ENCODE data around the gene FCAMR.

DNA sequence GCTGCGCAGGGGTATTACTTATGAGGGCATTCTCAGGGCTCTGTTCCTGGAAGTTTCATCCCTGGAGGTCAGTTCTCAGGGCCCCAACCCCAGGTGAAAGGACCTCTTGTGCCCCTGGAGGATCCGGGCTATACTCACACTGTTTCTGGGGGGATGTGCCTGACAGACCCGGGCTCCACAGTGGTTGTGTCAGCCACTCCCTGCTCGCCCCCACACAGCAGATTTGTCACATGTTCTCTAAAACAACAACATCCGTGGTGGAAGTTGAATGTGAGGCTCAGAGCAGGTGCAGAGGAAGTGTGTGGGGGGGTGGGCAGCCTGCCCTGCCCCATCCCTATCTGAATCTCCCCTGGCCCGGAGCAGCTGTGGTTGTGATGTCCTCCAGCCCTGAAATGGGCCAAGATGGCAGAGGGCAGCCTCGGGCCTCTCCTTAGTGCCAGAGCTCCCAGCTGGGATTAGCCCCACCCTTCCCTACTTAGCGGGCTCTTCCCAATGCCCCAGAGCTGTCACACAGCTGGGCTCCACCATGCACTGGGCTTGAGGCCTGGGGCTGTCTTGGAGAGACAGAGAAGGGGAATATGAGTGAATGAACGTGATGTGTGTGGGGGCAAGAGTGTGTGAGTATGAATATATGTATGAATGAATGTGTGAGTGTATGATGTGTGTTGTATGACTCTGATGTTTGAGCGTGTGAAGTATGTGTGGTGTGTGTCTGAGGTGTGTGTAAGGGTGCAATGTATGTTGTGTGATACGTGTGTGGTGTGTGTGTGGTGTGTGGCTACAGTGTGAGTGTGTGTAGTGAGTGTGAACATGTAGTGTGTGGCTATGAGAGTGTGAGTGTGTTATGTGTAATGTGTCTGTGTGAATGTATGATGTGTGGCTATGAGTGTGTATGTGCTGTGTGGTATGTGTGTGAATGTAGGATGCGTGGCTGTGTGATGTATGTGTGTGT is 47.0 kb downstream of the FCAMR start:
- TF ChIP-seq, protein P1, sequence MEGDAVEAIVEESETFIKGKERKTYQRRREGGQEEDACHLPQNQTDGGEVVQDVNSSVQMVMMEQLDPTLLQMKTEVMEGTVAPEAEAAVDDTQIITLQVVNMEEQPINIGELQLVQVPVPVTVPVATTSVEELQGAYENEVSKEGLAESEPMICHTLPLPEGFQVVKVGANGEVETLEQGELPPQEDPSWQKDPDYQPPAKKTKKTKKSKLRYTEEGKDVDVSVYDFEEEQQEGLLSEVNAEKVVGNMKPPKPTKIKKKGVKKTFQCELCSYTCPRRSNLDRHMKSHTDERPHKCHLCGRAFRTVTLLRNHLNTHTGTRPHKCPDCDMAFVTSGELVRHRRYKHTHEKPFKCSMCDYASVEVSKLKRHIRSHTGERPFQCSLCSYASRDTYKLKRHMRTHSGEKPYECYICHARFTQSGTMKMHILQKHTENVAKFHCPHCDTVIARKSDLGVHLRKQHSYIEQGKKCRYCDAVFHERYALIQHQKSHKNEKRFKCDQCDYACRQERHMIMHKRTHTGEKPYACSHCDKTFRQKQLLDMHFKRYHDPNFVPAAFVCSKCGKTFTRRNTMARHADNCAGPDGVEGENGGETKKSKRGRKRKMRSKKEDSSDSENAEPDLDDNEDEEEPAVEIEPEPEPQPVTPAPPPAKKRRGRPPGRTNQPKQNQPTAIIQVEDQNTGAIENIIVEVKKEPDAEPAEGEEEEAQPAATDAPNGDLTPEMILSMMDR (IDR thresholded peaks at IDR 0.05): no peak
- TF ChIP-seq POLR2A (IDR thresholded peaks at IDR 0.05): no peak
- TF ChIP-seq POLR2AphosphoS5 (IDR thresholded peaks at IDR 0.05): no peak
- TF ChIP-seq EP300 (IDR thresholded peaks at IDR 0.05): no peak
